ENCODE data around the gene SLC2A6.

- TF ChIP-seq ZZZ3 (IDR thresholded peaks at IDR 0.05; ENCODE audit: control insufficient read depth, insufficient read length, low read depth) (no peak), CHD2 (IDR thresholded peaks at IDR 0.05; ENCODE audit: borderline replicate concordance, low read depth, low read length) (no peak), ATF2 (IDR thresholded peaks at IDR 0.05; ENCODE audit: low read length) (no peak), NR2C2 (IDR thresholded peaks at IDR 0.05; ENCODE audit: borderline replicate concordance, control insufficient read depth, insufficient read length, low read depth) (no peak), NBN (IDR thresholded peaks at IDR 0.05) (no peak), CTCF (IDR thresholded peaks at IDR 0.05 in 2 of 3, conservative IDR thresholded peaks at IDR 0.05 in 1 of 3; ENCODE audit: control insufficient read depth in 2 of 3, extremely low read depth in 1 of 3, insufficient read depth in 1 of 3, low read depth in 3 of 3, low read length in 3 of 3) (no peak), POLR2A (IDR thresholded peaks at IDR 0.05; ENCODE audit: low read depth, low read length) (no peak), ZNF384 (IDR thresholded peaks at IDR 0.05; ENCODE audit: borderline replicate concordance, low read depth, low read length) (no peak), SRF (IDR thresholded peaks at IDR 0.05; ENCODE audit: low read depth in 2 of 2, low read length in 2 of 2) (no peak)
Observed at GRCh38 chr9:133520121-133520835, 41.4 kb upstream of the SLC2A6 start.
